HG03342 (cell line): ENCODE measurements around the gene BAHCC1.

ENCODE experiments used
- ATAC-seq: cut with Tn5 transposase; IDR thresholded peaks from one replicate; pipeline ENCODE4 v1.9.1; 2021; ENCODE audit warnings: mild to moderate bottlenecking, moderate library complexity; ENCODE audit not compliant: unreplicated experiment

BAHCC1 gene

GRCh38 chr17:81410852-81411251 is 15.6 kb downstream of the BAHCC1 start:
- no peak for ATAC-seq

- ATAC-seq: no peak
These were observed 16.0 kb downstream of the BAHCC1 start for GRCh38 chr17:81411305-81411704.

DNA sequence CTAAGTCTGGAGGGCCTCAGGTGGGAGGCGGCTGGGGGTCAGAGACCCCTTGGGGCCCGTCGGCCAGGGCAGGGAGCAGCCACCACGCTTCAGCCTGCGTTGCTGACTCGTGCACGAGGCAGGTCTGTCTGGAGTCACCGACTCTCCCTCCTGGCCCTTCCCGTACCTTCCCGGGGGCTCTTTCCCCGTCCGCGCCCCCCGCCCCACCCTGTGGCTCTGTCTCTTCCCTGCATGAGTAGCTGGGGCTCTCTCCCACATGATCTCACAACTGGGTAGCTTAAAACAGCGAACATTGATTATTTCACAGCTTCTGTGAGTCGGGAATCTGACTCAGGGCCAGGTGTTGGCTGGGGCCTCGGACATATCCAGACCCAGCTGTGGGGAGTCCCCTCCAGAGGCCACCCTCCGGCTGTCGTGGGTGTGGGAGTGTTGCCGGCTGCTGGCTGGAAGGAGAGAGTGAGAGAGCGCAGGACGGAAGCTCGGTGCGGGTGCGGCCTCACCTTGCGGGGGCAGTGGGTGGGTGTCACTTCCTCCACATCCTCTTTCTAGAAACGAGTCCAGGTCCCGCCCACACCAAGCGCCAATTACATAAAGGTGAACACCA is 17.3 kb downstream of the BAHCC1 start:
- ATAC-seq: no peak

- no peak for ATAC-seq
These were observed 18.4 kb downstream of the BAHCC1 start for GRCh38 chr17:81413497-81414135.

DNA sequence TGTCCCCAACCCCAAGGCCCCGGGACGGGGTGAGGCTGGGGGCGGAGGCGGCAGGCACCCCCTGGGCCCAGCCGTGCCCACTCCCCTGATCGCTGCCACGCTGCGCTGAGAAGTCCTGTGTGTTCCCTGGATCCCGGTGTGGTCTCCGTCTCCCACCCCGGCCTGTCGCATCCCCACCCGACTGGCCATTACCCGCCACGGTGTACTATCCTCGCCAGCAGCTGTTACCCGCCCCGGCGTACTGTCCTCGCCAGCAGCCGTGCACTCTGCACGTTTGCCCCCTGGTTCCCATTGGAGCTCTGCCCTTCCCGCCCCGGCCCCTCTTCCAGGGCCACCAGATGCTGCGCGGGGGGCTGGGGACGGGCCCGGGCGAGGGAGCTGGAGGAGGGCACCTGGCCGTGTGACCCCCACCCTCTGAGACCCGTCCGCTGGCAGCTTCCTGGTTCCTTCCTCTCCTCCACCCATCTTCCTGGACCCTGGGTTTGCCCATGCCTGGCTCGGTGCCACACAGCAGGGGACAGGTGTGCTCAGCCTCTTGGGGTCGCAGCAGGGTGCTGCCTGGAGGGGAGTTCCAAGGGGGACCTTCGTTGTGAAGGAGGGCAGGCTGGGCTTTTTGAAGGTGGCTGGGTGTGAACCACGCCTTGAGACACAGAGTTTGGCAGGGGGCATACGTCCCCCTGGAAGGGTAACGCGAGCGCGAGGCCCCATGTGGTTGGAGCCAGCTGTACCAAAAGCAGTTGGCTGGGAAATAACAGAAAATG is 19.7 kb downstream of the BAHCC1 start:
- ATAC-seq: no peak

GRCh38 chr17:81415681-81416080 is 20.4 kb downstream of the BAHCC1 start:
- no peak for ATAC-seq

- ATAC-seq: no peak
These were observed 21.4 kb downstream of the BAHCC1 start for GRCh38 chr17:81416612-81417011.

- no peak for ATAC-seq
These were observed 22.0 kb downstream of the BAHCC1 start for GRCh38 chr17:81417049-81417878.

DNA sequence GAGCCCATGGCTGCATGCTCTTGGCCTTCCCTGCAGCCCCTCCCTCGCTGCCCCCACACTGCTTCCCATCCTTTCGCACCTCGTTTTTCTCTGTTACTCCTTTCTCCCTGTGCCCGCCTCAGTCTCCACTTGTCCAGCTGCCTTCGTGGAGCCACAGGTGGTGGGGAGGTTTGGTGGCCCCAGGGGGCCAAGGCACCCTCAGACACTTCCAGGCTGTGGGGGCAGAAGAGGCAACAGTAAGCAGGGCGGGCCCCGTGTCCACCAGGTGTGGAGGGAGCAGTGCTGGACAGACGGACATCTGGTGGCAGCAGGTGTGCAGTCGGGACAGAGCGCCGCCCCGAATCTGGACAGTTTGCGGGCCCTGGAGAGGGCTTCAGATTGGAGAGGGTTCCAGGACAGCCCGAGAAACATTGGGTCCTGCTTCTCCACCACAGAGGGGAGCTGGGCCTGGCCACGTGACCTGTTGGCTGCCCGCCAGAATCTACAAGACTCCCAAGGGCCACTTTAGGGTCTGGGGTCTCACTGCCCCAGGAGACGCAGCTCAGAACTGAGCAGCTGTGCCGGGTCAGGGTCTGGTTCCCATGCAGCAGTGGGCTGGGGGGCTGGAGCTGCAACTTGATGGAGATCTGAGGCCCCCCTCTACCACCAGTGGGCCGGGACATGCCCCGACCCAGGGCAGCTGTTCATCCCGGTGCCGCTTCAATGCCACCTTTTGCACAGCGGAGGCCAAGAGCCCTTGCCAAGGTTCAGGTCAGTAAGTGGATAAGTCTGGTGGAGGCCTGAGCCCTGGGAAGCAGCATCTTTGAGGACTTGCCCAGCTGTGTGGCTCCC is 22.8 kb downstream of the BAHCC1 start:
- no peak for ATAC-seq

- no peak for ATAC-seq
These were observed 23.6 kb downstream of the BAHCC1 start for GRCh38 chr17:81418710-81419318.

DNA sequence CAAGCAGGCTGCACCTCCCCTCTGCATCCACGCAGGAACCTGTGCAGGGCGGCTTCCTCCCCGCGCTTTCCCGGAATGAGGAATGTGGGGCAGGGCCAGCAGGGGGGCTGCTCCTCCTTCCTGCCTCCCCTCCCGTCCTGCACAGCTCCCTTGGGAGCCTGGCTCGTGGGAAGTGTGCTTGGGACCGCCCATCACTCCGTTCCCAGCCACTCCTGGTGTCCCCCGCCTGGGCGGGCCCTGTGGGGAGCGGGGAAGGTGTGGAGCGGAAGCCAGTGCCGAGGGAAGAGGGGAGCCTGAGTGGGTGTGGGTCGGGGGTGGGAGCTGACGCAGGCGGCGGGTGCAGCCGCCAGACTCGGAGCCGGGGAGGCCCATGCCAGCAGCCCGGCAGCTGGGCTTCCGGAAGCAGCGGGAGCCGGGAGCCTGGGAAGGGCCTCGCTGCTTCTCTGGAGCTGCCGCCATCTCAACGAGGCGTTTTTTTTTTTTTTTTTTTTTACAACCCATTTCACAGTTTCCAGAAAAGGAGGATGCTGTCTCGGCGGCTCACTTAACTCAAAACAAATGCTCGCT is 24.1 kb downstream of the BAHCC1 start:
- no peak for ATAC-seq

- ATAC-seq: no peak
These were observed 24.9 kb downstream of the BAHCC1 start for GRCh38 chr17:81419886-81420768.

DNA sequence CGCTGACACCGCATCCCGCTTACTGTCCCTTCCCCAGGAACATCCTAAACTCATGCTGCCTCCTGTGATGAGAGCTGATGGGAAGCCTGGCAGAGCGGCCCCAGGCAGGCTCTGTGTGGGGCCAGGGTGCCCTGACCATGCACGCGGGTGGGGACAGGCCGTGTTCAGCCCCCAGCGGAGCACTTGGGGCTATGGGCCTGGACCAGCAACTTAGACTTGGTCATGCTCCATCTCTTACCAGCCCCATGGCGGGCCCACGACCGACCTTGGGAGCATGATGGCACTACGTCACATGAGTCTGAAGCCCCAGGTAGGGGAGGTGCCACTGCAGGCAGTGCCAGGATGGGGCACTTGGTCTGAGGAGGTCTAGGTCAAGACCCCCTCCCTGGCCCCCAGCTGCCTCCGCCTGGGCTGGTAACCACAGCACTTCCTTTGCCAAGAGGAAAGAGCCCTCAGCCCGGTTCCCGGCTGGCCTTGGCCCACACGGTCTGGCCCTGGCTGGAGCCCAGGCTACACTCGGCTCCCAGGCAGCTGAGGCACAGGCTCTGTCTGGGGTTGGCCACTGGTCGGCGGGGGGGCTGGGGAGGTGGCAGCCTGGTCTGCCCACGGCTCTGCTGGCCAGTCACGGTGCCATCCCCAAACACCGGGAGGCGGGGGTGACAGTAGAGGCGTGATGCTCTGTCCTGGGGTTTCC is 25.7 kb downstream of the BAHCC1 start:
- ATAC-seq: no peak

GRCh38 chr17:81422776-81423697 is 27.8 kb downstream of the BAHCC1 start:
- no peak for ATAC-seq

GRCh38 chr17:81423698-81424071 is 28.4 kb downstream of the BAHCC1 start:
- no peak for ATAC-seq

DNA sequence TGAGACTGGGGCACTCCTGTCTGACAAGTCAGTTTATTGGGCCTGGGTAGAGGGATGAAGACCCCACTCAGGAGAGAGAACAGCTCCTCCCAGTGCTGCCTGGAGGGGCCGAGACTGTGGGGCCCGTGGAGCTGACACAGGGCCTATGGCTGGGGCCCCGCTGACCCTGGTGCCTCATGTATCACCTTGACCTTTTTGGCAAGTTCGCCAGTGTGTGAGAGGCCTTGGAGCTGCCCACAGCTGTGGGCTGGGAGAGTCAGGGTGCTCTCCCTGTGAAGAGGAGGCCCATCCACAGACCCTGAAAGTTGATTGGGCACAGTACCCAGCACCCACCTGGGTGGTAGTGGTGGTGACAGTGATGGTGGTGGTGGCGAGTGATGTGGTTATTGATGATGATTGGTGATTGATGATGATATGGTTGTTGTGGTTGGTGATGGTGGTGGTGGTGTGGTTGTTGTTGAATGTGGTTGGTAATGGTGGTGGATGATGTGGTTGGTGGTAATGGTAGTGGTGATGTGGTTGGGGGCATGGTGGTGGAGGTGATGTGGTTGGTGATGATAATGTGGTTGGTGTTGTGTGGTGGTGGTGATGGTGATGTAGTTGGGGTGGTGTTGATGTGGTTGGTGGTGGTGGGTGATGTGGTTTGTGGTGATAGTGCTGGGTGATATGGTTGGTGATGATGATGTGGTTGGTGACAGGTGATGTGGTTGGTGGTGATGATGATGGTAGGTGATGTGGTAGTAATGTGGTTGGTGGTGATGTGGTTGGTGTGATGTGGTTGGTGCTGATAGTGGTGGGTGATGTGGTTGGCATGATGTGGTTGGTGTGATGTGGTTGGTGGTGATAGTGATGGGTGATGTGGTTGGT is 29.1 kb downstream of the BAHCC1 start:
- ATAC-seq: no peak
